CD4-positive, alpha-beta T cell (primary cell): ENCODE results near the gene YIPF4. TPM values are rescaled to one million over a fixed set of nuclear protein-coding genes. Genes with fewer than 3 reads are reported as not detected.
"Not testable (repeated sequence)": the region's sequence is repeated elsewhere in the genome, so short reads cannot be mapped to it uniquely, and the experiment has no call there.

Experiments used
- ATAC-seq: fragments of 200-7000 bp; cut with Tn5 transposase; one replicate; pipeline ENCODE4 v1.10.0; 2022; ENCODE audit warnings: mild to moderate bottlenecking; ENCODE audit not compliant: poor library complexity
- CTCF ChIA-PET: fragments of 350-600 bp; sonication (Branson Sonifier 250); formaldehyde crosslinking; loops from one replicate; lab custom pipeline; 2021; ENCODE audit warnings: antibody characterized with exemption, inconsistent platforms; lab: Charles Lee
- POLR2A ChIA-PET: fragments of 350-600 bp; sonication (Branson Sonifier 250); formaldehyde crosslinking; loops from one replicate; lab custom pipeline; 2021; ENCODE audit warnings: antibody characterized with exemption, inconsistent platforms; lab: Charles Lee
- DNase-seq, 14 experiments: peaks; one replicate each; pipeline ENCODE4 v3.0.0-alpha.2; 2013 to 2020; ENCODE audit warnings: mixed read lengths in 2 of 14
- H3K27ac ChIP-seq, 2 donors: one replicate each; pipeline versions ENCODE4 v1.5.1 to v1.7.0; 2013; ENCODE audit warnings: low read length in 2 of 2, low read depth in 1 of 2, mild to moderate bottlenecking in 1 of 2
- H3K27me3 ChIP-seq, 2 experiments: 1 replicate in 1 of 2; 2 replicates in 1 of 2; pipeline versions ENCODE4 v1.6.1 to v1.7.0; 2013; ENCODE audit warnings: low read length in 2 of 2, control low read depth in 1 of 2, mild to moderate bottlenecking in 1 of 2, moderate library complexity in 1 of 2; ENCODE audit not compliant: insufficient read depth in 2 of 2, control insufficient read depth in 1 of 2
- H3K36me3 ChIP-seq: one replicate; pipeline ENCODE4 v1.6.1; 2013; ENCODE audit warnings: low read length, control low read depth; ENCODE audit not compliant: insufficient read depth
- H3K4me1 ChIP-seq: one replicate; pipeline ENCODE4 v1.6.1; 2013; ENCODE audit warnings: low read length, control low read depth; ENCODE audit not compliant: insufficient read depth
- H3K4me3 ChIP-seq: one replicate; pipeline ENCODE4 v1.5.1; 2013; ENCODE audit warnings: mild to moderate bottlenecking, low read length, moderate library complexity
- H3K9me3 ChIP-seq, 2 experiments: 1 replicate in 1 of 2; 2 replicates in 1 of 2; pipeline versions ENCODE4 v1.6.1 to v1.7.0; 2013; ENCODE audit warnings: low read length in 2 of 2, mild to moderate bottlenecking in 2 of 2, control low read depth in 1 of 2, moderate library complexity in 1 of 2; ENCODE audit not compliant: control insufficient read depth in 1 of 2, insufficient read depth in 1 of 2
- H3K27ac Mint-ChIP-seq: one replicate; pipeline ENCODE4 v1.8.0; 2020; ENCODE audit warnings: mixed read lengths
- H3K27me3 Mint-ChIP-seq: one replicate; pipeline ENCODE4 v1.8.0; 2021; ENCODE audit warnings: mixed read lengths
- H3K36me3 Mint-ChIP-seq: one replicate; pipeline ENCODE4 v1.8.0; 2021; ENCODE audit warnings: low read depth, mixed read lengths
- H3K4me1 Mint-ChIP-seq: one replicate; pipeline ENCODE4 v1.8.0; 2021; ENCODE audit warnings: low read depth, mixed read lengths
- H3K4me3 Mint-ChIP-seq: one replicate; pipeline ENCODE4 v1.8.0; 2020; ENCODE audit warnings: mild to moderate bottlenecking, mixed read lengths
- H3K9me3 Mint-ChIP-seq: one replicate; pipeline ENCODE4 v1.8.0; 2020; ENCODE audit warnings: mixed read lengths
- CTCF ChIP-seq: fragments of 200-600 bp; IDR thresholded peaks from one replicate; pipeline ENCODE4 v1.8.0; 2022; ENCODE audit warnings: antibody characterized with exemption, mild to moderate bottlenecking
- intact Hi-C, 2 experiments: fragments of 100-400 bp; cut with DNase I in 1 of 2; cut with micrococcal nuclease in 1 of 2; formaldehyde crosslinking; loops; one replicate each; pipeline versions ENCODE4 v1.15.1 to v1.9.0; 2023 to 2025; cut with DNase I, micrococcal nuclease
- total RNA-seq, 174 experiments: library from RNA in 2 of 174; stranded (reverse) in 2 of 174; gene quantifications; one replicate each; pipeline ENCODE4 v1.2.3 and lab custom pipeline; 2021 to 2026

The YIPF4 gene
- total RNA-seq, 2 experiments from 2014 or later: 7.7 to 9.7 TPM

- CTCF ChIA-PET: no interaction called here
Observed at GRCh38 chr2:32330136-32330535, 52.4 kb downstream of the YIPF4 start.

DNA sequence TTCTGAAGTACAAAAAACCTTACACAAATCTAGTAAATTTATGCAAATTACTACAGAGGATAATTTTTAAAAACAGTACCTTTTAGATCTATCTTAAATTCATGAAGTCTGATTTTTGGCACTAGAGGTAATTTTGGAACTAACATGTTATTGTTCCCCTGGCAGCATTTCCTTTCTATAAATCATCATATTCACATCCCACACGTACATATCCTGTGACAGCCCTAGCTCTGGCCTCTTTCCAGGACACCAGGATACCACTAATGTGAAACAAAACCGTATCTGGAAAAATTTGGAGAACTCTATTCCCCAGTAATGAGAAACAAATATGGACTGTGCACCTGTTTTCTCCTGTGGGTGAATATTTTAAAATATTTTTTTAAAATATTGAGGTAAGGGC, 65.1 kb downstream of the YIPF4 start:
- intact Hi-C loops: no loop called here
- no peak overlapping the region for H3K27ac ChIP-seq
- no peak for ATAC-seq
- ChIA-PET POLR2A (no interaction called here), CTCF (interaction anchor here (0.7 kb wide), 1 partner anchor 44 kb away, joined by 4 read pairs; no protein-coding TSS in a partner anchor)
- H3K36me3 Mint-ChIP-seq: no peaks in the 10 kb centered on the region
- no peaks in the 10 kb centered on the region for H3K27me3 Mint-ChIP-seq
- H3K9me3 Mint-ChIP-seq: no peaks in the 10 kb centered on the region
- H3K27ac Mint-ChIP-seq: no peak overlapping the region
- H3K4me1 Mint-ChIP-seq: no peaks in the 10 kb centered on the region
- no peaks in the 10 kb centered on the region for H3K27me3 ChIP-seq
- no peak overlapping the region for H3K4me3 ChIP-seq
- H3K9me3 ChIP-seq: no peaks in the 10 kb centered on the region
- no peak for TF ChIP-seq CTCF
- H3K4me3 Mint-ChIP-seq: no peak overlapping the region
- H3K4me1 ChIP-seq: no peaks in the 10 kb centered on the region
- no peaks in the 10 kb centered on the region for H3K36me3 ChIP-seq
- no peak for DNase-seq

More at GRCh38 chr2:32330136-32330535, 52.4 kb downstream of the YIPF4 start:
- intact Hi-C loops: no loop called here
- Histone ChIP-seq H3K27ac (no peak overlapping the region), H3K36me3 (no peaks in the 10 kb centered on the region), H3K27me3 (no peaks in the 10 kb centered on the region), H3K9me3 (no peaks in the 10 kb centered on the region), H3K4me3 (no peak overlapping the region), H3K4me1 (no peaks in the 10 kb centered on the region)
- POLR2A ChIA-PET: no interaction called here
- Mint-ChIP-seq H3K9me3 (no peaks in the 10 kb centered on the region), H3K27ac (no peak overlapping the region), H3K27me3 (no peaks in the 10 kb centered on the region), H3K4me3 (no peak overlapping the region), H3K4me1 (no peaks in the 10 kb centered on the region), H3K36me3 (peaks cover 15% of the 10 kb centered on the region)
- DNase-seq (no peak), ATAC-seq (no peak)
- no peak for TF ChIP-seq CTCF

- H3K4me3 Mint-ChIP-seq, ATAC-seq, intact Hi-C loops, H3K9me3 ChIP-seq, POLR2A ChIA-PET, H3K27me3 ChIP-seq, H3K4me1 Mint-ChIP-seq, H3K27me3 Mint-ChIP-seq, H3K4me1 ChIP-seq, H3K9me3 Mint-ChIP-seq, CTCF ChIA-PET, H3K4me3 ChIP-seq, DNase-seq, H3K36me3 ChIP-seq, H3K27ac ChIP-seq, H3K36me3 Mint-ChIP-seq, H3K27ac Mint-ChIP-seq: not testable (repeated sequence)
Observed at GRCh38 chr2:32350797-32351196, 73.1 kb downstream of the YIPF4 start.
